GM23338 (cell line): ENCODE results near the gene CDC42EP2.

Experiments used
- CTCF ChIP-seq, 2 experiments: fragments of 200-600 bp in 1 of 2; sonication (generic) in 1 of 2; conservative IDR thresholded peaks; 2 replicates each; pipeline versions ENCODE4 v1.5.1 to v1.6.1; 2016 to 2017; ENCODE audit warnings: antibody characterized with exemption in 2 of 2, low read depth in 2 of 2, mild to moderate bottlenecking in 2 of 2, moderate library complexity in 1 of 2
- EZH2 ChIP-seq: fragments of 200-600 bp; sonication (generic); IDR thresholded peaks from one replicate; pipeline ENCODE4 v1.8.0; 2017; ENCODE audit warnings: antibody characterized with exemption, mild to moderate bottlenecking, low read depth; ENCODE audit not compliant: unreplicated experiment
- EZH2phosphoT487 ChIP-seq: fragments of 200-600 bp; sonication (generic); IDR thresholded peaks from one replicate; pipeline ENCODE4 v1.8.1; 2018; ENCODE audit warnings: antibody characterized with exemption; ENCODE audit not compliant: unreplicated experiment
- NANOG ChIP-seq: IDR thresholded peaks from 2 replicates; pipeline ENCODE4 v1.6.1; 2016; ENCODE audit warnings: antibody characterized with exemption, borderline replicate concordance
- POLR2AphosphoS5 ChIP-seq: IDR thresholded peaks from 2 replicates; pipeline ENCODE4 v1.6.1; 2016; ENCODE audit warnings: antibody characterized with exemption, low read depth

- TF ChIP-seq CTCF (conservative IDR thresholded peaks at IDR 0.05; ENCODE audit: low read depth in 2 of 2) (no peak), EZH2phosphoT487 (no peak), POLR2AphosphoS5 (no peak), EZH2 (no peak), NANOG (no peak)
Measured at GRCh38 chr11:65327021-65327420, 12.4 kb downstream of the CDC42EP2 start.
